Lung (tissue), 12 donors: ENCODE results near the gene THRB. TPM values are rescaled to one million over a fixed set of nuclear protein-coding genes. Genes with fewer than 3 reads are reported as not detected.

Experiments used
- ATAC-seq: fragments of 200-7000 bp; cut with Tn5 transposase; one replicate; pipeline ENCODE4 v1.9.1; 2020; ENCODE audit warnings: moderate number of reproducible peaks; ENCODE audit not compliant: insufficient read depth, low FRiP score
- DNase-seq, 3 donors: peaks; one replicate each; pipeline ENCODE4 v3.0.0-alpha.2; 2013 to 2017
- H3K27ac ChIP-seq, 2 donors: one replicate each; pipeline ENCODE4 v1.5.1; 2013; ENCODE audit warnings: mild to moderate bottlenecking in 2 of 2, moderate library complexity in 2 of 2, control low read depth in 1 of 2, inconsistent platforms in 1 of 2, low read depth in 1 of 2, low read length in 1 of 2
- H3K27me3 ChIP-seq, 3 donors: one replicate each; pipeline ENCODE4 v1.5.1; 2013; ENCODE audit warnings: low read length in 2 of 3; ENCODE audit not compliant: control insufficient read depth in 3 of 3, insufficient read depth in 3 of 3
- H3K36me3 ChIP-seq, 4 donors: one replicate each; pipeline ENCODE4 v1.5.1; 2013; ENCODE audit warnings: low read length in 4 of 4, mild to moderate bottlenecking in 1 of 4, moderate library complexity in 1 of 4; ENCODE audit not compliant: control insufficient read depth in 4 of 4, insufficient read depth in 4 of 4
- H3K4me1 ChIP-seq, 5 donors: one replicate each; pipeline ENCODE4 v1.5.1; 2013; ENCODE audit warnings: low read length in 5 of 5, mild to moderate bottlenecking in 2 of 5, moderate library complexity in 1 of 5; ENCODE audit not compliant: control insufficient read depth in 5 of 5, insufficient read depth in 5 of 5
- H3K4me3 ChIP-seq: one replicate; pipeline ENCODE4 v1.5.1; 2013; ENCODE audit warnings: mild to moderate bottlenecking, control low read depth, moderate library complexity
- H3K9ac ChIP-seq, 2 donors: one replicate each; pipeline ENCODE4 v1.5.1; 2013; ENCODE audit warnings: low read length in 2 of 2, control low read depth in 1 of 2; ENCODE audit not compliant: insufficient read depth in 1 of 2
- H3K9me3 ChIP-seq, 4 donors: one replicate each; pipeline ENCODE4 v1.5.1; 2013; ENCODE audit warnings: low read length in 3 of 4, mild to moderate bottlenecking in 1 of 4, moderate library complexity in 1 of 4; ENCODE audit not compliant: control insufficient read depth in 4 of 4, insufficient read depth in 3 of 4
- CTCF ChIP-seq: IDR thresholded peaks from 2 replicates; pipeline ENCODE4 v1.5.1; 2012; ENCODE audit warnings: mild to moderate bottlenecking; ENCODE audit errors: control extremely low read depth, extremely low read depth
- WGBS, 2 donors: extraction: QIAGEN DNeasy Blood & Tissue Kit; methylation state at CpG; one replicate each; pipeline ENCODE4 v1.1.7; 2013; 5-methylcytosine and 5-hydroxymethylcytosine counted together
- polyA plus RNA-seq, 2 donors: library from polyadenylated mRNA; stranded (reverse); fragments of 200-250 nt; gene quantifications; one replicate each; pipeline ENCODE4 v1.2.1, GENCODE V29; 2013
- total RNA-seq, 2 donors: library from RNA; depleted of rRNA in 1 of 2; stranded (reverse); fragments of >200 nt in 1 of 2; gene quantifications; one replicate each; pipeline ENCODE4 v1.2.1, GENCODE V29; 2014 to 2021
- donor health status: control.
- donor health status: control.
- donor health status: Bipolar disorder and iron deficiency.
- donor health status: healthy.
- donor health status: DM: yes; HTN: yes; CAD: no.

Gene THRB
- total and polyA plus RNA-seq, 4 donors = 2.1 to 23.5 (median 6.1) TPM

- no peaks in the 10 kb centered on the region for H3K27me3 ChIP-seq
- no peak overlapping the region for H3K27ac ChIP-seq
- ATAC-seq = no peak
- no peak overlapping the region for H3K4me3 ChIP-seq
- no peak for DNase-seq
- no peak for TF ChIP-seq CTCF
- H3K9me3 ChIP-seq = peaks cover 0 to 1% (median 0%) of the 10 kb centered on the region in 4 donors
- H3K36me3 ChIP-seq = no peaks in the 10 kb centered on the region
- H3K4me1 ChIP-seq = peaks cover 0 to 24% (median 3%) of the 10 kb centered on the region in 5 donors
- WGBS, 2 donors = 73 to 85% methylated on average over 2 of the region's 2 CpGs
- H3K9ac ChIP-seq = no peak overlapping the region
These were observed 57.3 kb downstream of the THRB start for GRCh38 chr3:24437326-24437725.

- Histone ChIP-seq H3K36me3 (no peaks in the 10 kb centered on the region), H3K9ac (no peak overlapping the region), H3K4me3 (no peak overlapping the region), H3K27me3 (no peaks in the 10 kb centered on the region), H3K4me1 (peaks cover 0 to 16% (median 2%) of the 10 kb centered on the region in 5 donors), H3K27ac (no peak overlapping the region), H3K9me3 (peaks cover 0 to 1% (median 0%) of the 10 kb centered on the region in 4 donors)
- TF ChIP-seq CTCF = no peak
- DNase-seq (no peak), ATAC-seq (no peak)
- WGBS, 2 donors = 89 to 93% methylated on average over 5 of the region's 5 CpGs
These were observed 59.1 kb downstream of the THRB start for GRCh38 chr3:24435584-24435983.

- ATAC-seq (no peak), DNase-seq (no peak)
- peaks cover 0 to 14% (median 2%) of the 10 kb centered on the region in 5 donors for H3K4me1 ChIP-seq
- H3K36me3 ChIP-seq = peaks cover 0 to 5% (median 0%) of the 10 kb centered on the region in 4 donors
- WGBS, 2 donors = 93 to 97% methylated on average over 1 of the region's 1 CpG
- no peak overlapping the region for H3K9ac ChIP-seq
- peak overlapping the region in 1 of 2 donors; percentile 66 for H3K27ac ChIP-seq
- no peaks in the 10 kb centered on the region for H3K27me3 ChIP-seq
- TF ChIP-seq CTCF = no peak
- peaks cover 0 to 2% (median under 1%) of the 10 kb centered on the region in 4 donors for H3K9me3 ChIP-seq
- H3K4me3 ChIP-seq = no peak overlapping the region
These were observed 60.0 kb downstream of the THRB start for GRCh38 chr3:24434651-24435050.
